Measurements from ENCODE around the gene RAB8A. TPM values are rescaled to one million over a fixed set of nuclear protein-coding genes. Genes with fewer than 3 reads are reported as not detected.

The RAB8A gene
- total RNA-seq, 1 donor from 2014 or later, result 31.3 TPM

- Histone ChIP-seq H3K4me1 (ENCODE audit: control insufficient read depth in 3 of 3, insufficient read depth in 3 of 3, low read length in 3 of 3) (no peaks in the 10 kb centered on the region), H3K27ac (ENCODE audit: low read depth, low read length) (no peak overlapping the region), H3K4me3 (ENCODE audit: low read length in 3 of 3) (no peak overlapping the region), H3K9me3 (ENCODE audit: control insufficient read depth in 3 of 3, low read length in 3 of 3) (no peaks in the 10 kb centered on the region), H3K9ac (ENCODE audit: low read depth in 1 of 3, low read length in 3 of 3) (no peak overlapping the region), H3K27me3 (ENCODE audit: control insufficient read depth in 3 of 3, insufficient read depth in 3 of 3, low read length in 3 of 3) (peaks cover 0 to 17% (median 0%) of the 10 kb centered on the region in 3 donors), H3K36me3 (ENCODE audit: control insufficient read depth in 3 of 3, insufficient read depth in 3 of 3, low read length in 3 of 3) (no peaks in the 10 kb centered on the region)
Observed at GRCh38 chr19:16154557-16154956, 42.9 kb downstream of the RAB8A start.

- Histone ChIP-seq H3K36me3 (ENCODE audit: control insufficient read depth in 3 of 3, insufficient read depth in 3 of 3, low read length in 3 of 3) (no peaks in the 10 kb centered on the region), H3K9me3 (ENCODE audit: control insufficient read depth in 3 of 3, low read length in 3 of 3) (no peaks in the 10 kb centered on the region), H3K27ac (ENCODE audit: low read depth, low read length) (no peak overlapping the region), H3K4me1 (ENCODE audit: control insufficient read depth in 3 of 3, insufficient read depth in 3 of 3, low read length in 3 of 3) (no peaks in the 10 kb centered on the region), H3K27me3 (ENCODE audit: control insufficient read depth in 3 of 3, insufficient read depth in 3 of 3, low read length in 3 of 3) (peaks cover 0 to 17% (median 0%) of the 10 kb centered on the region in 3 donors), H3K4me3 (ENCODE audit: low read length in 3 of 3) (no peak overlapping the region), H3K9ac (ENCODE audit: low read depth in 1 of 3, low read length in 3 of 3) (no peak overlapping the region)
Observed at GRCh38 chr19:16155128-16155527, 43.4 kb downstream of the RAB8A start.

- H3K4me3 ChIP-seq (ENCODE audit: low read length in 3 of 3), result no peak overlapping the region
- H3K27ac ChIP-seq (ENCODE audit: low read depth, low read length), result no peak overlapping the region
- no peaks in the 10 kb centered on the region for H3K36me3 ChIP-seq (ENCODE audit: control insufficient read depth in 3 of 3, insufficient read depth in 3 of 3, low read length in 3 of 3)
- H3K27me3 ChIP-seq (ENCODE audit: control insufficient read depth in 3 of 3, insufficient read depth in 3 of 3, low read length in 3 of 3), result peaks cover 0 to 17% (median 0%) of the 10 kb centered on the region in 3 donors
- H3K9ac ChIP-seq (ENCODE audit: low read depth in 1 of 3, low read length in 3 of 3), result no peak overlapping the region
- no peaks in the 10 kb centered on the region for H3K9me3 ChIP-seq (ENCODE audit: control insufficient read depth in 3 of 3, low read length in 3 of 3)
- H3K4me1 ChIP-seq (ENCODE audit: control insufficient read depth in 3 of 3, insufficient read depth in 3 of 3, low read length in 3 of 3), result no peaks in the 10 kb centered on the region
Observed at GRCh38 chr19:16156904-16157303, 45.2 kb downstream of the RAB8A start.

GRCh38 chr19:16157601-16158000 is 45.9 kb downstream of the RAB8A start:
- no peaks in the 10 kb centered on the region for H3K9me3 ChIP-seq (ENCODE audit: control insufficient read depth in 3 of 3, low read length in 3 of 3)
- H3K36me3 ChIP-seq (ENCODE audit: control insufficient read depth in 3 of 3, insufficient read depth in 3 of 3, low read length in 3 of 3), result no peaks in the 10 kb centered on the region
- peaks cover 0 to 17% (median 0%) of the 10 kb centered on the region in 3 donors for H3K27me3 ChIP-seq (ENCODE audit: control insufficient read depth in 3 of 3, insufficient read depth in 3 of 3, low read length in 3 of 3)
- H3K27ac ChIP-seq (ENCODE audit: low read depth, low read length), result no peak overlapping the region
- H3K4me3 ChIP-seq (ENCODE audit: low read length in 3 of 3), result no peak overlapping the region
- H3K4me1 ChIP-seq (ENCODE audit: control insufficient read depth in 3 of 3, insufficient read depth in 3 of 3, low read length in 3 of 3), result no peaks in the 10 kb centered on the region
- no peak overlapping the region for H3K9ac ChIP-seq (ENCODE audit: low read depth in 1 of 3, low read length in 3 of 3)

- H3K4me3 ChIP-seq (ENCODE audit: low read length in 3 of 3), result no peak overlapping the region
- H3K9ac ChIP-seq (ENCODE audit: low read depth in 1 of 3, low read length in 3 of 3), result no peak overlapping the region
- no peaks in the 10 kb centered on the region for H3K9me3 ChIP-seq (ENCODE audit: control insufficient read depth in 3 of 3, low read length in 3 of 3)
- H3K27me3 ChIP-seq (ENCODE audit: control insufficient read depth in 3 of 3, insufficient read depth in 3 of 3, low read length in 3 of 3), result peaks cover 0 to 11% (median 0%) of the 10 kb centered on the region in 3 donors
- H3K36me3 ChIP-seq (ENCODE audit: control insufficient read depth in 3 of 3, insufficient read depth in 3 of 3, low read length in 3 of 3), result no peaks in the 10 kb centered on the region
- no peak overlapping the region for H3K27ac ChIP-seq (ENCODE audit: low read depth, low read length)
- no peaks in the 10 kb centered on the region for H3K4me1 ChIP-seq (ENCODE audit: control insufficient read depth in 3 of 3, insufficient read depth in 3 of 3, low read length in 3 of 3)
Observed at GRCh38 chr19:16159655-16160054, 48.0 kb downstream of the RAB8A start.

- Histone ChIP-seq H3K9ac (ENCODE audit: low read depth in 1 of 3, low read length in 3 of 3) (no peak overlapping the region), H3K27me3 (ENCODE audit: control insufficient read depth in 3 of 3, insufficient read depth in 3 of 3, low read length in 3 of 3) (peaks cover 0 to 4% (median 0%) of the 10 kb centered on the region in 3 donors), H3K4me3 (ENCODE audit: low read length in 3 of 3) (no peak overlapping the region), H3K9me3 (ENCODE audit: control insufficient read depth in 3 of 3, low read length in 3 of 3) (no peaks in the 10 kb centered on the region), H3K4me1 (ENCODE audit: control insufficient read depth in 3 of 3, insufficient read depth in 3 of 3, low read length in 3 of 3) (no peaks in the 10 kb centered on the region), H3K36me3 (ENCODE audit: control insufficient read depth in 3 of 3, insufficient read depth in 3 of 3, low read length in 3 of 3) (no peaks in the 10 kb centered on the region), H3K27ac (ENCODE audit: low read depth, low read length) (no peak overlapping the region)
Observed at GRCh38 chr19:16160445-16160942, 48.8 kb downstream of the RAB8A start.

- Histone ChIP-seq H3K27me3 (ENCODE audit: control insufficient read depth in 3 of 3, insufficient read depth in 3 of 3, low read length in 3 of 3) (peaks cover 0 to 4% (median 0%) of the 10 kb centered on the region in 3 donors), H3K36me3 (ENCODE audit: control insufficient read depth in 3 of 3, insufficient read depth in 3 of 3, low read length in 3 of 3) (no peaks in the 10 kb centered on the region), H3K9ac (ENCODE audit: low read depth in 1 of 3, low read length in 3 of 3) (no peak overlapping the region), H3K27ac (ENCODE audit: low read depth, low read length) (no peak overlapping the region), H3K9me3 (ENCODE audit: control insufficient read depth in 3 of 3, low read length in 3 of 3) (no peaks in the 10 kb centered on the region), H3K4me1 (ENCODE audit: control insufficient read depth in 3 of 3, insufficient read depth in 3 of 3, low read length in 3 of 3) (no peaks in the 10 kb centered on the region), H3K4me3 (ENCODE audit: low read length in 3 of 3) (no peak overlapping the region)
Observed at GRCh38 chr19:16160943-16161560, 49.4 kb downstream of the RAB8A start.

- H3K9me3 ChIP-seq (ENCODE audit: control insufficient read depth in 3 of 3, low read length in 3 of 3), result no peaks in the 10 kb centered on the region
- H3K9ac ChIP-seq (ENCODE audit: low read depth in 1 of 3, low read length in 3 of 3), result no peak overlapping the region
- H3K27me3 ChIP-seq (ENCODE audit: control insufficient read depth in 3 of 3, insufficient read depth in 3 of 3, low read length in 3 of 3), result peaks cover 0 to 4% (median 0%) of the 10 kb centered on the region in 3 donors
- H3K36me3 ChIP-seq (ENCODE audit: control insufficient read depth in 3 of 3, insufficient read depth in 3 of 3, low read length in 3 of 3), result no peaks in the 10 kb centered on the region
- no peak overlapping the region for H3K27ac ChIP-seq (ENCODE audit: low read depth, low read length)
- H3K4me3 ChIP-seq (ENCODE audit: low read length in 3 of 3), result no peak overlapping the region
- H3K4me1 ChIP-seq (ENCODE audit: control insufficient read depth in 3 of 3, insufficient read depth in 3 of 3, low read length in 3 of 3), result no peaks in the 10 kb centered on the region
Observed at GRCh38 chr19:16161840-16162239, 50.2 kb downstream of the RAB8A start.

GRCh38 chr19:16164222-16164890 is 52.7 kb downstream of the RAB8A start:
- no peaks in the 10 kb centered on the region for H3K27me3 ChIP-seq (ENCODE audit: control insufficient read depth in 3 of 3, insufficient read depth in 3 of 3, low read length in 3 of 3)
- H3K27ac ChIP-seq (ENCODE audit: low read depth, low read length), result no peak overlapping the region
- H3K9ac ChIP-seq (ENCODE audit: low read depth in 1 of 3, low read length in 3 of 3), result no peak overlapping the region
- no peaks in the 10 kb centered on the region for H3K4me1 ChIP-seq (ENCODE audit: control insufficient read depth in 3 of 3, insufficient read depth in 3 of 3, low read length in 3 of 3)
- no peaks in the 10 kb centered on the region for H3K36me3 ChIP-seq (ENCODE audit: control insufficient read depth in 3 of 3, insufficient read depth in 3 of 3, low read length in 3 of 3)
- H3K4me3 ChIP-seq (ENCODE audit: low read length in 3 of 3), result no peak overlapping the region
- H3K9me3 ChIP-seq (ENCODE audit: control insufficient read depth in 3 of 3, low read length in 3 of 3), result peaks cover 0 to 2% (median 0%) of the 10 kb centered on the region in 3 donors

- no peaks in the 10 kb centered on the region for H3K36me3 ChIP-seq (ENCODE audit: control insufficient read depth in 3 of 3, insufficient read depth in 3 of 3, low read length in 3 of 3)
- peaks cover 0 to 4% (median 0%) of the 10 kb centered on the region in 3 donors for H3K27me3 ChIP-seq (ENCODE audit: control insufficient read depth in 3 of 3, insufficient read depth in 3 of 3, low read length in 3 of 3)
Observed at GRCh38 chr19:16166417-16166816, 54.7 kb downstream of the RAB8A start.

More at GRCh38 chr19:16166417-16166816, 54.7 kb downstream of the RAB8A start:
- Histone ChIP-seq H3K9me3 (ENCODE audit: control insufficient read depth in 3 of 3, low read length in 3 of 3) (peaks cover 0 to 2% (median 0%) of the 10 kb centered on the region in 3 donors), H3K9ac (ENCODE audit: low read depth in 1 of 3, low read length in 3 of 3) (no peak overlapping the region), H3K4me3 (ENCODE audit: low read length in 3 of 3) (no peak overlapping the region), H3K4me1 (ENCODE audit: control insufficient read depth in 3 of 3, insufficient read depth in 3 of 3, low read length in 3 of 3) (no peaks in the 10 kb centered on the region), H3K27ac (ENCODE audit: low read depth, low read length) (no peak overlapping the region)

Measured in skeletal muscle tissue (tissue), 4 donors.